ENCODE results near the gene PDSS2. TPM values are rescaled to one million over a fixed set of nuclear protein-coding genes. Genes with fewer than 3 reads are reported as not detected.

The PDSS2 gene
- total RNA-seq, 1 donor from 2014 or later: 13.3 TPM

DNA sequence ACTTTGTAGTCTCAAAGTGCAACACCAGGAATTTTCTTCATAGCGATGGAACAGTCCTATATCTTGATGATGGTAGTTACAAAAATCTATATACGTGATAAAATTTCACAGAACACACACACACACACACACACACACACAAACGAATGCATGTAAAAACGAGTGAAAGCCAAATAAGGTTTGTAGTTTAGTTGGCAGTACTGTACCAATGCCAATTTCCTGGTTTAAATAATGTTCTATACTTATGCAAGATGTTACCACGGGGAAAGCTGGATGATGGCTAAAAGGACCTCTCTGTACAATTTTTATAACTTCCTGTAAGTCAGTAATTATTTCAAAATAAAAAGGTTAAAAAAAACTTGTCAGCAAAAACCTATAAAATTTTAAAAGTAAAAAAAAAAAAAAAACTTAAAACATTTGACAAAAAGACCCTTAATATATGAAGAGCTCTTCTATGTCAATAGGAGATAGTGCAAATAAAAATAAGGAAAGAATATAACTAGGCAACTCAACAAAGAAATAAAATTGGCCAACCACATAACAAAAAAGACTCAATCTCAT lies 37.6 kb downstream of the PDSS2 start:
- H3K36me3 Mint-ChIP-seq (ENCODE audit: low read depth): peaks cover 9% of the 10 kb centered on the region
- H3K27ac Mint-ChIP-seq: no peak overlapping the region
- intact Hi-C loops (cut with micrococcal nuclease): no loop called here
- peaks cover 1% of the 10 kb centered on the region for H3K4me1 Mint-ChIP-seq
- peaks cover 10% of the 10 kb centered on the region for H3K9me3 Mint-ChIP-seq
- no peaks in the 10 kb centered on the region for H3K27me3 Mint-ChIP-seq
- no peak for DNase-seq
- no peak overlapping the region for H3K4me3 Mint-ChIP-seq

DNA sequence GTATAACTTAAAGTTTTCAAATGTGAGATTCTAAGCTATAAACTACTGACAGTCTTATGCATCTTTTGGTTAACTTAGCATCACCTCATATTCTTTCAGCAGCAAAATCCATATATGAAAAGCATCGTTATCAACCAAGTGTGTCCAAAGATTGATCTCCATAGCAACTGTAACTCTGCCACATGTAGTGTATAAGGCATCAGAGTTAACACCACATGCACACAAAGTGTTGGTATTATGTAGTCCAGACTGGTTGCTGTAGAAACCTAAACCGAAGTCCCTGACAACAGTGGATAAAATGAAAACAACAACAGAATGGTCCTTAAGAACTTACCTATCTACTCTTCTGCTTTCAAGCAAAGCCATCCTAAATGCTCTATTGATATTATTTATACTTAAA lies 39.6 kb downstream of the PDSS2 start:
- peaks cover under 1% of the 10 kb centered on the region for H3K36me3 Mint-ChIP-seq (ENCODE audit: low read depth)
- H3K9me3 Mint-ChIP-seq: no peaks in the 10 kb centered on the region
- no peaks in the 10 kb centered on the region for H3K4me1 Mint-ChIP-seq
- no peak overlapping the region for H3K27ac Mint-ChIP-seq
- no peak overlapping the region for H3K4me3 Mint-ChIP-seq
- intact Hi-C loops (cut with micrococcal nuclease): no loop called here
- H3K27me3 Mint-ChIP-seq: no peaks in the 10 kb centered on the region
- DNase-seq: no peak

DNA sequence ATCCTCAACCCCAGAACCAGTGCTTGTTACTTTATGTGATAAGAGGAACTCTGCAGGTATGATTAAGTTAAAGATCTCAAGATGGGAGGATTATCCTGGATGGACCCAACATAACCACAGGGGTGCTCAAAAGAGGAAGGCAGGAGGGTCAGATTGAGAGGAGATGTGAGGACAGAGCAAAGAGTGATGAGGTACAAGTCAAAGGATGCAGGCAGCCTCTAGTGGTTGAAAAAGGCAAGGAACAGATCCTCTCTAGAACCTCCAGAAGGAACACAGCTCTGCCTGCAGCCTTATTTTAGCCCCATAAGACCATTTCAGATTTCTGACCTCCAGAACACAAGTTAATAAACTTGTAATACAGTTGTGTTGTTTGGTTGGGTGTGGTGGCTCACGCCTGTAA lies 41.2 kb downstream of the PDSS2 start:
- Mint-ChIP-seq H3K36me3 (ENCODE audit: low read depth) (no peaks in the 10 kb centered on the region), H3K27ac (no peak overlapping the region), H3K9me3 (no peaks in the 10 kb centered on the region), H3K27me3 (no peaks in the 10 kb centered on the region), H3K4me3 (no peak overlapping the region), H3K4me1 (no peaks in the 10 kb centered on the region)
- no peak for DNase-seq
- intact Hi-C loops (cut with micrococcal nuclease): no loop called here

DNA sequence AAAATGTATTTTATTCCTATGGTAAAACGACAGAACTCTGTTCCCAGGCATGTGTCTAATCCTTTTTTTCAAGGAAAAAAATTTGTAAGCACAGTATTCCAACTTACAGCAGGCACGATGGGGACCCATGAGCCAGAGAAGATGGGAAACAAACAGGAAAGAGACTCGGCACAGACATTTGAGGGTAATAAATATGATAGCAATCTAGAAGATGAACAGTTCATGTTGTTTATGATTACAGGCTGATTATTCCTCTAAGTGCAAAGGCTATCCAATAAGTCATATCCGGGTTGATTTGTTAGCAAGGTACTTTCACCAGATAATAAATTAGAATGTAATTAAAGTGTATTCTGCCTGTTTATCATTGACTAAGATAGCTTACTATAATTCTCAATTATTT lies 43.2 kb downstream of the PDSS2 start:
- DNase-seq: no peak
- Mint-ChIP-seq H3K27ac (no peak overlapping the region), H3K4me1 (no peaks in the 10 kb centered on the region), H3K4me3 (no peak overlapping the region), H3K9me3 (no peaks in the 10 kb centered on the region), H3K27me3 (no peaks in the 10 kb centered on the region), H3K36me3 (ENCODE audit: low read depth) (no peaks in the 10 kb centered on the region)
- intact Hi-C loops (cut with micrococcal nuclease): no loop called here

DNA sequence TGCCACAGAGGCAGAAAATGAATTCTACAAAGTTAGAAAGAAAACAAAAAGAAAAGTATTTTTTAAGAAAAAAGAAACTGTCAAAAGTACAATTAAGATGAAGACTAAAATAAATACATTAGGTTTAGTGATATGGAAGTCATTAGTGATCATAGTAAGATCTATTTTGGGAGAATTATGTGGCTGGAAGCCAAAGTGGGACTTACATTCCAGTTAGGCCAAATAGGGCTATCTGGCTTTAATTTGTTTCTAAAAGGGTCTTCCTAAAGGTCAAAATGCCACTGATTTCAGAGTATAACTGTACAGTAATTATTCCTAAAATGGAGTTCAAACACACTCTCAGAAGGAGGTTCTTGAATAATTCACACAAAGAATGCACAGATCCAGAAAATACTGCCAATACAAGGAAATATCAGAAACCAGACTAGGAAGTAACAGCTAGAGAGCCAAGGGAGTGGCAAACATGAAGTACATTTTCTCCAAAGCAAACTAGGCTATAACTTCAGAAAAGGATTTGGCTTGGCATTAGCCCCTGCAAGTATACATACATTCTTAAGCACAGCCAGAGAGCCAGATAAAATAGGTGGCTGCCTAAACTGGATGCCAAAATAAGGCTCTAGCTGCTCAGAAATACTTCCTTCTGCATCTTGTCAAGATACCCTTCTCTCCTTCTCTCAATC lies 45.3 kb downstream of the PDSS2 start:
- no peaks in the 10 kb centered on the region for H3K36me3 Mint-ChIP-seq (ENCODE audit: low read depth)
- no peak for DNase-seq
- no peaks in the 10 kb centered on the region for H3K4me1 Mint-ChIP-seq
- H3K27me3 Mint-ChIP-seq: no peaks in the 10 kb centered on the region
- no peaks in the 10 kb centered on the region for H3K9me3 Mint-ChIP-seq
- no peak overlapping the region for H3K4me3 Mint-ChIP-seq
- intact Hi-C loops (cut with micrococcal nuclease): no loop called here
- no peak overlapping the region for H3K27ac Mint-ChIP-seq

DNA sequence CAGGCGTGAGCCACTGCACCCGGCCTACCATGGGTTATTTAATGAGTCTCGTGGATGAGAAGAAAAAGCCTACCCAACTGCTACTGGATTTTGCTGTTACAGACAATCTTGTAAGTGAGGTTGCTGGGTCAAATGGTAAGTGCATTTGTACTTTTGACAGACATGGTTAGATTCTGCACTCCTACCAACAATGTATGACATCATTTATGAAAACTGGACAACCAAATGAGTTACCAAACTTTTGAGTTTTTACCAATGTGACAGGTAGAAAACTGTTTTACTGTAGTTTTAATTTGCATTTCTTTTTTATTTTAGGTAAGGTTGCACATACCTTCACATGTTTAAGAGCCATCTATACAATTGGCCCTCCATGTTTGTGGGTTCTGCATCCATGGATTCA lies 48.2 kb downstream of the PDSS2 start:
- Mint-ChIP-seq H3K36me3 (ENCODE audit: low read depth) (no peaks in the 10 kb centered on the region), H3K4me3 (no peak overlapping the region), H3K27ac (no peak overlapping the region), H3K4me1 (no peaks in the 10 kb centered on the region), H3K27me3 (no peaks in the 10 kb centered on the region), H3K9me3 (no peaks in the 10 kb centered on the region)
- intact Hi-C loops (cut with micrococcal nuclease): no loop called here
- DNase-seq: no peak

DNA sequence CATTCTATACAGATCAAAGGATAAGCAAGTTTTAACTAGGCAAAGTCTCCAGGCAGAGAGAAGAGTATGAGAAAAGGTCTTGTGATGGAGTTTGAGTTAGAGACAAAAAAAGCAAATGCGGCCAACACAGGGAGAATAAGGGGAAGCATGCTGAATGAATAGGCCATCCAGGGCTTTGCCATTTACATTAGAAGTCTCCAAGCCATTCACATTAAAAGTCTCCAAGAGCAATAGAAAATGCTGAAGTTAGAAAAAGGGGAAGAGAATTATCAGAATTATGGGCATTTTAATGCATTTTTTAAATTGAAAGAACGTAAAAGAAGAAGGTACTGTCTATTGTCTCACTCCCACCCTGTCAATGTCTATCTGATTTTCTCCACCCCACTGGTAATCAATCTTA lies 49.4 kb downstream of the PDSS2 start:
- Mint-ChIP-seq H3K27ac (no peak overlapping the region), H3K9me3 (no peaks in the 10 kb centered on the region), H3K4me3 (no peak overlapping the region), H3K27me3 (no peaks in the 10 kb centered on the region), H3K36me3 (ENCODE audit: low read depth) (peaks cover 2% of the 10 kb centered on the region), H3K4me1 (no peaks in the 10 kb centered on the region)
- intact Hi-C loops (cut with micrococcal nuclease): no loop called here
- no peak for DNase-seq

DNA sequence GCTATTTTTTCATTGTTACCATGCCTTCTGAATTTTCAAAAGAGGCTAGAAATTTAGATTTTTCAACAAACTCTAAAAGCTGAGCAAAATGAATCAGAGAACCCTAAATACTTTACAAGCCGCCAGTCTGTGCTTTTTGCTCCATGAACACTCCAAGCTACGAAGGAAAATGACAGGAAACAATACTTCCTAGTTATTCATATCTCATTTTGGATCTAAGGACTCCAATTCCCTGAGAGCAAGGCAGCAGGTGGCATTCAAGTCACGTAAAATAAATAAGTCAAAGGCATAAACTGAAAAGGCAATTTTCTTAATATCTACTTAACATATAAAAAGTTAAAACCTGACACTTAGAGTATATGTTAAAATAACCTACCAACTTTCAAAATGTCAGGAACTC lies 50.6 kb downstream of the PDSS2 start:
- Mint-ChIP-seq H3K27me3 (no peaks in the 10 kb centered on the region), H3K36me3 (ENCODE audit: low read depth) (peaks cover 8% of the 10 kb centered on the region)

DNA sequence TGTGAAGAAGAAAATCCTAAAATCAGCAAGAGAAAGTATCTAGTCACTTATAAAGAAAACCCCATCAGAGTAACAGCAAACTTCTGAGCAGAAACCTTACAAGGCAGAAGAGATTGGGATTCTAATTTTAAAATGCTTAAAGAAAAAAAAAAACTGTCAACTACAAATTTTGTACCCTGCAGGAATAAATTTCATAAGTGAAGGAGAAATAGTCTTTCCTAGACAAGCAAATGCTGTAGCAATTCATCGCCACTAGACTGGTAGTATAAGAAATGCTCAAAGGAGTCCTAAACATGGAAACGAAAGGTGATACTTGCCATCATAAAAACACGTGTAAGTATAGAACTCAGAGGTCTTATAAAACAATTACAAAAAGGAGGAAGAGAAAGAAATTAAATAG lies 54.4 kb downstream of the PDSS2 start:
- no peak overlapping the region for H3K27ac Mint-ChIP-seq
- peaks cover 29% of the 10 kb centered on the region for H3K36me3 Mint-ChIP-seq (ENCODE audit: low read depth)
- H3K27me3 Mint-ChIP-seq: no peaks in the 10 kb centered on the region
- DNase-seq: no peak
- peaks cover 18% of the 10 kb centered on the region for H3K9me3 Mint-ChIP-seq
- intact Hi-C loops (cut with micrococcal nuclease): no loop called here
- H3K4me1 Mint-ChIP-seq: no peaks in the 10 kb centered on the region
- no peak overlapping the region for H3K4me3 Mint-ChIP-seq

More for the DNA sequence above, 50.6 kb downstream of the PDSS2 start:
- no peak for DNase-seq
- H3K4me1 Mint-ChIP-seq: no peaks in the 10 kb centered on the region
- intact Hi-C loops (cut with micrococcal nuclease): no loop called here
- H3K9me3 Mint-ChIP-seq: peaks cover 6% of the 10 kb centered on the region
- H3K27ac Mint-ChIP-seq: no peak overlapping the region
- H3K4me3 Mint-ChIP-seq: no peak overlapping the region

DNA sequence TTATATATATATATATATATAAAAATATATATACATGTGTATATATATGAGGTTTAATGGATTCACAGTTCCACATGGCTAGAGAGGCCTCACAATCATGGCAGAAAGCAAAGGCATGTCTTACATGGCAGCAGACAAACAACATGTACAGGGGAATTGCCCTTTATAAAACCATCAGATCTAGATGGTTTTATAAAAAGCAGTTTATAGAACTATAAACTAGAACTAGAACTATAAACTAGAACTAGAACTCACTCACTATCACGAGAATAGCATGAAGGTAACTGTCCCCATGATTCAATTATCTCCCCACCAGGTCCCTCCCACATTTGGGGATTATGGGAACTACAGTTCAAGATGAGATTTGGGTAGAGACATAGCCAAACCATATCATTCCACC lies 56.8 kb downstream of the PDSS2 start:
- Mint-ChIP-seq H3K4me1 (no peaks in the 10 kb centered on the region), H3K4me3 (no peak overlapping the region), H3K9me3 (peaks cover 18% of the 10 kb centered on the region), H3K27ac (no peak overlapping the region), H3K36me3 (ENCODE audit: low read depth) (peaks cover 32% of the 10 kb centered on the region), H3K27me3 (no peaks in the 10 kb centered on the region)
- no peak for DNase-seq
- intact Hi-C loops (cut with micrococcal nuclease): no loop called here

DNA sequence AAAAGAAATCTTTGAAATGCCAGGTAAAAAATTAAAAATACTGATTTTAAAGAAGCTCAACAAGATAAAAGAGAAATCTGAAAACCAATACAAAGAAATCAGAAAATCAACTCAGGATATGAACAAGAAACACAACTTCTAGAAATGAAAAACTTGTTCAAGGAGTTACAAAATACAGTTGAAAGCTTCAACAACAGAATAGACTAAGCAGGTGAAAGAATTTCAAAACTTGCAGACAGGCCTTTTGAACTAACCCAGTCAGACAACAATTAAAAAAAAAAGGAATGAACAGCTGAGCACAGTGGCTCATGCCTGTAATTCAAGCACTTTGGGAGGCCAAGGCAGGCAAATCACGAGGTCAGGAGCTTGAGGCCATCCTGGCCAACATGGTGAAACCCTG lies 57.8 kb downstream of the PDSS2 start:
- peaks cover 18% of the 10 kb centered on the region for H3K9me3 Mint-ChIP-seq
- no peak overlapping the region for H3K4me3 Mint-ChIP-seq
- H3K27ac Mint-ChIP-seq: no peak overlapping the region
- intact Hi-C loops (cut with micrococcal nuclease): no loop called here
- no peak for DNase-seq
- peaks cover 34% of the 10 kb centered on the region for H3K36me3 Mint-ChIP-seq (ENCODE audit: low read depth)
- H3K27me3 Mint-ChIP-seq: no peaks in the 10 kb centered on the region
- no peaks in the 10 kb centered on the region for H3K4me1 Mint-ChIP-seq

DNA sequence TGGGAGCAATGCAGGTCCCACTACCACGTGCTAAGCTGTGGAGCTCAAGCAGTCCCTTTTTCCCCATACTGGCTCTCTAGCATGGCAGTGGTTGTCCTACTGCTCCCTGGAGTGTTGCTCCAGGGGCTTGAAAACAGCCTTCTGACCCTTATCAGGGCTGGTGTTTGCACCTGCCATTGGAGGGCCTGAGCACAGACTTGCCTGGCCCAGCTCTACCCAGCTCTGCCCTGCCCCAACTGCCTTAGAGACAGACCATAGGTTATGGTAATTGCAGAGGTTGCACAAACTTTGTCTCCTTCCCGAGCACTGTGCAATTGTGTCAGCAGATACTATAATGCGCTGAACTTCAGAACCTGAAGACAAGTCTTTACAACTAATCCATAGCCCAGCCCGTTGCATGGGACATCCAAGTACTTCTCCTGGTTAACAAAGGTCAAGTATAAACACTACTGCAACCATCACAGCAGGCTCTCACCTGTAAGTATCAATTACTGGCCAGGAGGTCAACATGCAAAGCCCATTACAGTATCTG lies 58.7 kb downstream of the PDSS2 start:
- Mint-ChIP-seq H3K36me3 (ENCODE audit: low read depth) (peaks cover 38% of the 10 kb centered on the region), H3K4me1 (no peaks in the 10 kb centered on the region), H3K4me3 (no peak overlapping the region), H3K27me3 (no peaks in the 10 kb centered on the region), H3K9me3 (peaks cover 25% of the 10 kb centered on the region), H3K27ac (no peak overlapping the region)
- DNase-seq: no peak
- intact Hi-C loops (cut with micrococcal nuclease): no loop called here

DNA sequence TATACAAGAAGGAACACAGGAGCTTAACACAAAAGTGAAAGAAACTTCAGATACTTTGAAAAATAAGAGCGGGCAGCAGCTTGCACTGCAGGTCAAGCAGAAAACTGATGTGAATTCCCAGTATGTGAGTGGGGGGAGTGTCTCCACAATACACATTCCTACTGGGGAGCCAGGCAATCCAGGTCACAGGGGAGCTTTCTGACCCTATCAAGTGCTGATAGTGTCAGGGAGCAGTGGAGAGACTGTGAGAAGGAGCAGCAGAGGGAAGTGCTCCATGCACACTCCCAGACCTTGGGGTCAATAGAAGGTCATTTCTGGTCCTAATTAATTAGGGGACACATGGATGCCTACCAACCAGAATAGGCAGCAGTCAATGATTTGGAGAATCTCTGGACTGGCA lies 59.4 kb downstream of the PDSS2 start:
- Mint-ChIP-seq H3K9me3 (peaks cover 26% of the 10 kb centered on the region), H3K36me3 (ENCODE audit: low read depth) (peaks cover 37% of the 10 kb centered on the region), H3K27ac (no peak overlapping the region), H3K4me1 (no peaks in the 10 kb centered on the region), H3K4me3 (no peak overlapping the region), H3K27me3 (no peaks in the 10 kb centered on the region)
- intact Hi-C loops (cut with micrococcal nuclease): no loop called here
- no peak for DNase-seq

DNA sequence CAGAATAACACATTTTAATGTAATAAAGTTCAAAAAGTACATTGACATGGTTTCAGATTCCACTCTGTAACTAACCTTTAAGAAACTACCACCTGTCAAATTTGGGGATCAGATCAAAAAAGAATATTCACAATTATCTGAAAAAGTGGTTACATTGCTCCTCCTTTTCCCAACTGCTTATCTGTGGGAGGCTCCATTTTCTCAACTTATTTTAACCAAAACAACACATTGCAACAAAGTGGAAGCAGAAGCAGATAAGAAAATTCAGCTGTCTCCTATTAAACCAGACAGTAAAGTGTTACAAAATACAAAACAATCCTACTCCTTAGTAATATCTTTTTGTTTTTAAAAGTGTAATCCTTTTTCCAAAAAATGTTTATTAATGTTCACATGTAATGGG lies 61.4 kb downstream of the PDSS2 start:
- intact Hi-C loops (cut with micrococcal nuclease): no loop called here
- Mint-ChIP-seq H3K27ac (no peak overlapping the region), H3K9me3 (peaks cover 29% of the 10 kb centered on the region), H3K36me3 (ENCODE audit: low read depth) (peaks cover 37% of the 10 kb centered on the region), H3K4me1 (no peaks in the 10 kb centered on the region), H3K4me3 (no peak overlapping the region), H3K27me3 (no peaks in the 10 kb centered on the region)
- no peak for DNase-seq

DNA sequence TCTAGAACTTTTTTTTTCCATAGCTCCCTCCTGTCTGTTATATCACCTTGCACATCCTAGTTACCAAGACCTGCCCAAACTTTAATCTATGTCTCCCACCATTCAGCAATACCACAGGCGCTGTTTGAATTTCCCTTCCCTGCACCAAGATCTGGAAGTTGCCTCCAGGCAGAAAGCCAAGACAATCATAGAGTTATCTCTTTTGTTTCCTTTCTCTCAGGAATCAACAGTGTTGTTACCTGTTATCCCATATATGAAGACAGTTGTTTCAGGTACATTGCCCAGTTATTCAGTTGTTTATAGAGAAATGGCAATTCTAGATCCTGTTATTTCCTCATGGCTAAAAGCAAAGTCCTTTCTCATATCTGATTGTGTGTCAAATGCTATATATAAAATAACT lies 63.2 kb downstream of the PDSS2 start:
- Mint-ChIP-seq H3K9me3 (peaks cover 20% of the 10 kb centered on the region), H3K27me3 (no peaks in the 10 kb centered on the region), H3K36me3 (ENCODE audit: low read depth) (peaks cover 30% of the 10 kb centered on the region), H3K4me1 (no peaks in the 10 kb centered on the region), H3K27ac (no peak overlapping the region), H3K4me3 (no peak overlapping the region)
- DNase-seq: no peak
- intact Hi-C loops (cut with micrococcal nuclease): no loop called here
